GM19324 (cell line): ENCODE data around the gene AFDN.

Experiments
- ATAC-seq: cut with Tn5 transposase; IDR thresholded peaks from one replicate; pipeline ENCODE4 v1.9.1; 2021; ENCODE audit warnings: mild to moderate bottlenecking, moderate library complexity; ENCODE audit not compliant: unreplicated experiment, low FRiP score

Gene AFDN

DNA sequence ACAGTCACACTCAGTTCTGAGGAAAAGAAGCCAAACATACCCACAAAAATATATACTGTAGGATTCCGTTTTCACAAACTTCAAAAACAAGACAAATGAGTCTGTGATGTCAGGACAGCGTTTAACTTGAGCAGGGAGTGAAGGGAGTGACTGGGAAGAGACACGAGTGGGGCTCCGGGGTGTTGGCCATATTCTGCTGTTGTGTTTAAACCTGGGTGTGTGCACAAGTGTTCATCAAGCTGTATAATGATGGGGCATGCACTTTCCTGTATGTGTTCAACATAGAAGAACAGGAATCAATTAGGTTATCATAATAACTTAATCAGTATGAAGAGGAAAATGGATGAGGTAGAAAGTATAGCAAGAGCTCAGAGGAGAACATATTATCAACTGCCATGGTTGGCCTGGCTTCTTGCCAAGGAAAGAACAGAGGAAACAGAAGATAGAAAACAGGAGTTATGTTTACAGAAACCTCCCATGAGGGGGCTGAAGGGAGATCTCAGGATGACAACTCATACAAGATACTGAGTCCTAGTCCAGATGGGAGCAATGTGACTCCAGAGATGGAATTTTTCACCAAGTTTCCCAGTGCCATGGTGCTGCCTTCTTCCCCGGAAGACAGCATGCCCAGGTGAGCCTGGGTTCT is 15.1 kb upstream of the AFDN start:
- no peak for ATAC-seq

DNA sequence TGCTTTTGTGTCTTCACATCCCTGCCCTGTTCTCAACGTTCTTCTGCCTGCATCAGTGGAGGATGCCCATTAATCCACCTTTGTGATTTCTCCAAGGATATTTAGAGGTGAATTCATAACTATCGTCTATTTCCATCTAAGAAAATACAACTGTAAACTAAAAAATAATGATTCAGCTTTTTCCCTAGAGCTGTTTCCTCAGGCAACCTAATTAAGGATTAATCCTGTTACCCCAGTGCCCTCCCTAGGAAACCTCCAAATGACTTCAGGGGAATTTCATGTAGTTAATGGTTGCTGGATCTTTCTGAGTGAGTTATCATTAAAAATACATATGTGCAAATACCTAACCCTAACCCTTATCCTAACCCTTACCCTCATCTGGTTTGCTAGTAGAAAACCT is 14.6 kb upstream of the AFDN start:
- ATAC-seq = no peak

DNA sequence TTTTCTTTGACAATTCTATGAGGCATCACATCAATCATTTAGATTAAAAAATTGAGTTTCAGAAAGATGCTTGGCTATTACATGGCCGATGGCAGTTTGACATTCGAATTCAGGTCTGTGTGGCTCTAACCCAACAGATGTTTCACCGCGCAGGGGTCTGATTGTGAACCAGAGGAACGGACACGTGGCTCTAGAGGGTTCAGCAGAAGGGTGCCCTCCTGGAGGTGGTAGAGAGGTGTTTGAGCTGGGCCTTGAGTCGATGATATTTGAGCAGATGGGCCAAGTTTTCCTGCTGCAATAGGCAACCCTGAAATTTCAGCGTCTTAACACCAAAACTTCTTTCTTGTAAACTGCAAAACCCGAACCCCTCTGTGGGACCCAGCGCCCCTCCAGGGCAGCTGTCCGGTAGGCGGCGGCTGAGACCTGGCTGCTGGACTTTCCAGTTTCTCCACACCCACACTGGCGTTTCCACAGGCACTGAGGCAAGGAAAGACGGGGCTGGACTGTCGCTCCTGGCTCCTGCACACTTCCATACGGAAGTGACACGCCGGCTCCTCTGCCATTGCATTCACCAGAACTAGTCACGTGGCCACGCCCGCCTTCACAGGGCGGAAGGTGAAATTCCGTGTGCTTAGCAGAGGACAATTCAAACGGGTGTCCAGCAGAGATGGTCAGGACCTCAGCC is 11.3 kb upstream of the AFDN start:
- no peak for ATAC-seq

DNA sequence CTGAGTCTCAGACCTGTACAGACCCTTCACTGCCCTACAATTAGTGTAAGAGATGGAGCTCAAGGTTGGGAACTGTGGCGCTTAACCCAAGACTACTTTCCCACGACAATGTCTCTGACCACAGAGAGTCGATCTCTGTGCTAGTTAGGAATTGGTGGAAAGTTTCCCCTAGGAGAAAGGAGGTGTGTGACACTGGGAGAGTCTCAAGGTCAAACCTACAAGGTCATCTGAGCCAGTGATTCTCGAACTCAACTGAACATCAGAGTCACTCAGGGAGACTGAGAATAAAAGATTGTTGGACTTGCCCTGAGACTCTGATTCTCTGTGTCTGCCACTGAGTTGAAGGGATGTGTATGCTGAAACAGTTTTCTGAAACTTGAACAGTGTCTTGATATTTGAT is 9.7 kb upstream of the AFDN start:
- ATAC-seq = no peak

DNA sequence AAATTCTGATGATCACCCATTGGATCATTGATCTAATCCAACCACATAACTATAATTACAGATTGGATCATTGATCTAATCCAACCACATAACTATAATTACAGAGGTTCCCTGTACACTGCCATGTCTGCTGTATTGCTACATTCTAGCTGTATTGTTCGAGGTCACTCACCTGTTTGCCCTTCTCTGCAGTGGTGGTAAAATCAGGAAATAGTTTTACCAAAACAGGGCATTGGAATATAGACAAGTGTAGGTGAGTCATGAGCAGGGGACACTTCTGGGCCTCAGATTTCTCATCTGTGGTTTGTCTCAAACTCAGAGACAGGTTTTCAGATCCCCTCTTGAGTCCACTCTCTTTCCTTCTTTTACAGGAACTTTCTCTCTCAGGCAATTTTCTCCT is 9.0 kb upstream of the AFDN start:
- no peak for ATAC-seq

DNA sequence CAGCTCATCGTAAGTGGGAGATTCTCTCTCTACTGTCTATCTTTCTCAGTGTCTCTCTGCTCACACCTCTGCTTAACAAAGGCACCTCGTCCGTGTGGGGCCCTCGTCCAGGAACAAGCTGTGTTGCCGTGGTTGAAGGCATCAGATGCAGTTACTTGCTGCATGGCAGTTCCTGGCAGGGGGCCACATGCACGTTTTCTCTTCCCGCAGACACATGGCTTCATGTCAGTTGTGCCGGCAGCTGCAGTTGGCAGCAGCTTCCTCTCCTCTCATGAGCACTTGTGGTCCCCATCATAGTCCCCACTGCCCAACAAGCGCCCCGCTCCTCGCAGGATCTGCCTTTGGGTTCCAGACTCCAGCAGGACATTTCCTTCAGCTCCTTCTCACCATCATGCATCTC is 7.1 kb upstream of the AFDN start:
- no peak for ATAC-seq

DNA sequence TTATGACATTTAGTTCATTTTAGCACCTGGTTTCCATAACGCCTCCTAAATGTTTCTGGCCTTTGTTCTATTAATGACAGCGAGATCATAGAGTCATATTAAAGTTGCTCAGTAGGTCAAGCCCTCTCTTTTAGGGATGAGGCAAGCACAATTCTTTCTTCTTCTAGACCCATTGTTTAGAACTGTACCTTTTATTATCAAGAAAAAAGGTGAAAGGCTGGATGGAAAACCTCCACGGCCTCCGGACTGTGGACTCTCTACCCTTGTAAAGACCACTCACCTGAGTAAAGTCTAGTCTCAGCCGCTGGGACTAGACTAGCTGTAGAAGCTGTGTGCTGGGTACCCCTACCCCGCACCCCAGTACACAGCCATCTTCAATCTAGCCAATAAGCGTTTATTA is 6.0 kb upstream of the AFDN start:
- no peak for ATAC-seq

DNA sequence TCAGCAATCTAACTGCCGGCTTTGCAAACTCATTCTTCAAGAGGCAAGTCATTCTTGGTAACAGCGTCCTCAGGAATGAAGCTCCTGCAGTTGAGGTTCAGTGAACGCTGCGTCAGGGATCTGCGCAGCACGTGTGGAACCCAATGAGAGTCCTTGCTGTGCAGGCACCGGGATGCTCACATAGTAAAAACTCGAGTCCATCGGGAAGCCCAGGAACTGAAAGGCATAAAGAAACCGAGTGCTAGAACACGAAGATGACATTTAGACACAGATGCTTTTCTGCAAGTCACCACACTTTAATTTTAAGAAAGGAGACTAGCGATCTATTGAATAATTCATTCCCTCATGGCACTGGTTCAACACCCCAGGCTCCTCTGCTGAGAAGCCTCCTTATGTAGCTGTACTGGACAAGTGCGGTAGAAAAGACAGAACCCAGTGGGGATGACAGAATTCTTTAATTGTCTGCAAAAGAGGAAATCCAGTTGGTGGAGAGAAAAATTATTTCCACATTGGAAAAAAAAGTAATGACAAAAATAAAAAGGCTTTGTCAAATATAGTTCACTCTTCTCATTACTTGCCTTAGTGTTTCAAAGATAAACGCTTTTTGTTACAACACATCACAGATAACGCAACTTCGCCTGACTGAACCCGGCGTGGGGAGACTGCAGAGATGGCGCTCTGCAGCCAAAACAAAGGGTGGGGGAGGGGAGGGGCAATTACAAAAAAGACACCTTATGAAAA is 1.9 kb upstream of the AFDN start:
- no peak for ATAC-seq

DNA sequence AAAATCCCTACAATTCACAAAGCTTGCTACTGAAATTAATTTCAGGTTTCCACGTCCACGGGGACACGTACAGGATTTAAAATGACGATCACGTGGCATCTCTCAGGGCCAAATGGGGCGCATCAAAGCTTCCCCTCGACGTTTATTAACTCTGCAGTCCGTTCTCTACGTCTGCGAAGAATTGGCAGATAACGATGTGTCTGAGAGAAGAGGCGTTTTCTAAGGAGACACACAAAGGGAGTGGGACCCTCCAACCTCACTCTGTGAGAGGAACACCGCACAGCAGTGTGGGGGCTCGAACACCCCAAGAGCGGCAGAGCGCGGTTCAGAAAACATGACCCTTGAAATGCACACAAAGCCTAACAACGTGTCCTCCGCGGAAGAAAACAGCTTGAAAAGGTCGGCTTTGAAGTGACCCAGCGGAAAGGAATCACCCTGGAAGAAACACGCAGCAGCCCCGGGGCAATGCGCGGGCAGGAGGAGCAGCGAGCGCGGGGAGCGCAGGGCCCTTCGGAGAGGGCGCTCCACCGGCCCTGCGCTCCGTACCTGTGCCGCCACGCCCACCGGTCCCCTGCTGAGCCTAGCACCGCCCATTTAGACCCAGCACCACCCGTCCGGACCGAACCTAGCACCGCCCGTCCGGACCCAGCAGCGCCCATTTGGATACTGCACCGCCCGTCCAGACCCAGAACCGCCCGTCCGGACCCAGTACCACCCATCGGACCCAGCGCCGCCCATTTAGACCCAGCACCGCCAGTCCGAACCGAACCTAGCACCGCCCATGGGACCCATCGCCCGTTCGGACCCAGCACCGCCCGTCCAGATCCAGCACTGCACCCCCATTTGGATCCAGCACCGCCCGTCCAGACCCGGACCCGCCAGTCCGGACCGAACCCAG is 1.1 kb upstream of the AFDN start:
- ATAC-seq = peak; percentile 28

DNA sequence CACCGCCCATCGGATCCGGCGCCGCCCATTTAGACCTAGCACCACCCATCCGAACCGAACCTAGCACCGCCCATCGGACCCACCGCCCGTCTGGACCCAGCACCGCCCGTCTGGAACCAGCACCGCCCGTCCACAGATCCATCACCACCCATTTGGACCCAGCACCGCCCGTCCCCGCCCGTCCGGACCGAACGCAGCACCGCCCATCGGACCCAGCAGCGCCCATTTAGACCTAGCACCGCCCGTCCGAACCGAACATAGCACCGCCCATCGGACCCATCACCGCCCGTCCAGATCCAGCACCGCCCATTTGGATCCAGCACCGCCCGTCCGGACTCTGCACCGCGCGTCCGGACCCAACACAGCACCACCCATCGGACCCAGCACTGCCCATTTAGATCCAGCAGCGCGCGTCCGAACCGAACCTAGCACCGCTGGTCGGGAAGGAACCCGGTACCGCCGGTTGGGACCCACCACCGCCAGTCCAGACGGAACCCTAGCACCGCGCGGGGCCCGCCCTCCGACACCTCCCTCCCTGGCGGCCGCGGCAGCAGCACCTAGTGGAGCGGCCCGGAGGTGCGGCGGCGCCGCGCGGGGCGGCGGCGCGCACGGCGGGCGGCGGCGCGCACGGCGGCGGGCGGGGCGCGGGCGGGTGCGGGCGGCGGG is 348 bp upstream of the AFDN start:
- peak; percentile 73 for ATAC-seq

DNA sequence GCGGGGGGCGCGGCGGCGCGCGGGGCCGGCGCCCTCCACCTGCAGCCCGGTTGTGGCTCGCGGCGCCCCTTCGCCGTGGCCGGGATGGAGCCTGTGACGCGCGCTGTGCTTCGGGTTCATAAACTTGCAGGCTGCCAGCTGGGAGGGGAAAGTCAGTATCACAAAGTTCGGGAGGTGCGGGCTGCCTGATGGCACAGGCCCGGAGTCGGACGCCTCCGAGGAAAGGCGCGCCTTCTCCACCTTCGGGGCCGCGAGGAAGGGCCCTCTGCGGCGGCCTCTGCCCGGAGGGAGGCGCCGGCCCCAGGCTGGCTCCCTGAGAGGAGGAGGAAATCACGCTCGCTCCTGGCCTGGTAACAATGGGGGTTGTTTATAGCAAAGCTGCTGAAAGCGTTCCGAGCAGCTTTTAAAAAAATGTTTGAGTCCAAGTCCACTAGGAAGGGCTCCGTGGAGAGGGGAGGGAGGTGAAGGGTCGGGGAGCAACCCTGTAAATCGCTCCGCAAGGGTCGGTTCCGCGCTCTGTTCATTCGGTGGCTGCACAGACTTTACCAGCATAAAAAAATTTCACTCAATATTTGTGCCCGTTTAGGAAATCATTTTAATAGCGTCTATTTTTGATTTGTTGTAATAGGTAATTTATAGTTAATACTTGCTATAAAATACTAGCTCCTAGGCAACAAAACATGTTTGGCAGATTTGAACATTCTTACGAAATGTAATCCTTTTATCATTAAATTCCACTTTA is 1.0 kb downstream of the AFDN start:
- ATAC-seq = peak; percentile 36

DNA sequence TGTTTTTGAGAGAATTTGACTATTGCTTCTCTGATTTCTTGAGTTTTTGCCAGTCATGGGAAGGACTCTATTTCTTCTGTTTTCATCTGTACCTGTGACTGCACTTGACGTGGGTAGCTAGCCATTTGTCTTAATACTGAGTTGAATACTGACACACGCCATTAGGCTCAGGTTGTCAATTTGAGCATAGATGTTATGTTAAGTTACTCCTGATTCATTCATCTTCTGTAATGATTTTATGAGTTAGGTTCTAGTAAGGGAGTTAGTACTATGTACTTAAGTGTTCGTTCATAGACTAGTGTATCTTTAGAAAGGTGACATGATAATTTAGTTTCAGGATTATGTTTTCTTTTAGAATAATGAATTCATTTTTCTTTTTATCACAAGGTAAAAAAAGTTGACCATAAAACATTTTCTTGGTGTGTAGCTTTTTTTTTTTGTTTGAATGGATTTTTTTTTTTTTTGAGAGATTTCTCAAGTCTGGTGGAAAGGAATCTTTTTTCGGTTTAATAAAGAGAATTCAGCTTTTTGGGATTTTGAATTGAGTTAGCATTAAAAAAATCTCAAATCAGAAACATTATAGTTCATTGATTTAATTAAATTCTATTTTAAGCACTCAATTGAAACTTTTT is 1.7 kb downstream of the AFDN start:
- no peak for ATAC-seq

DNA sequence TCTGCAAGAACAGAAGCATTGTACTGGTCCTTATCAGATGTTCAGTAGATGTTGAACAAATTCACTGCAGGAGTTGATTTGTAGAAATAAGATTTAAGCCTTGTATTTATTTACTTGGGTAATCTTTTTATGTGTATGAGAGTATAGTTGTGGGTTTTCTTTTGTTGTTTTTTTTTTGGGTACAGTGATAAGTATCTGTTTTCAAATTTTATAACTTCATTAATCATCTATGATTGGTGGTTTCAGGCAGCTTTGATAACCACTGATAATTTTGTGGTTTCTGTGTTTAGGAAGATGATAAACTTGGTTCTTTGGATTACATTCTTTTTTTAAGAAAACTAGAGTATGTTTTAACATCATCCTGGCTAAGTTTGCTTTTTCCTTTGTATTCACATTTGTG is 2.8 kb downstream of the AFDN start:
- no peak for ATAC-seq

DNA sequence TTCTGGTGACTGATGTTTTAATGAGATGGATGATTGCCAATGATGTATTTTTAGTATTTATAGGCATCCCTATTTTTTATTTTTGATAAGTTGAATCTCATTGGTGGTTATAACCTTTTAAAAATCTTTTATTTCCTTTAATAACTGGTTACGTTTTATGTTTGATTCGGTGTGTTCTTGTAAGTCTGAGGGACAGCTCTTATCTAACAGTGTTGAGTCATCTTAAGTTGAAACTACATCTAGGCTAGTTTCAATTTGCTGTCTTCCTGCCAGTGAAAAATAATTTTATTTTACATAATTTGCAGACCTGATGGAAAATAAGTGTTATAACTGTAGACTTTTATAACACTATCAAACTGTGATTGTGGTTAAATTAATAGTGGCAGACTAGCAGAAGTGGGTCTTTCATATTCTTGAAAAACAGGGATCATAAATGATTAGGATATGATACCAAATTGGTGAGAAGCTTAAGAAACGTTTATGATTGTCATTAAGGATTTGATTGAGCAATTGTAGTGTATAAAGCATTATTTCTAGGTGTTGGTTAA is 4.6 kb downstream of the AFDN start:
- ATAC-seq = no peak

DNA sequence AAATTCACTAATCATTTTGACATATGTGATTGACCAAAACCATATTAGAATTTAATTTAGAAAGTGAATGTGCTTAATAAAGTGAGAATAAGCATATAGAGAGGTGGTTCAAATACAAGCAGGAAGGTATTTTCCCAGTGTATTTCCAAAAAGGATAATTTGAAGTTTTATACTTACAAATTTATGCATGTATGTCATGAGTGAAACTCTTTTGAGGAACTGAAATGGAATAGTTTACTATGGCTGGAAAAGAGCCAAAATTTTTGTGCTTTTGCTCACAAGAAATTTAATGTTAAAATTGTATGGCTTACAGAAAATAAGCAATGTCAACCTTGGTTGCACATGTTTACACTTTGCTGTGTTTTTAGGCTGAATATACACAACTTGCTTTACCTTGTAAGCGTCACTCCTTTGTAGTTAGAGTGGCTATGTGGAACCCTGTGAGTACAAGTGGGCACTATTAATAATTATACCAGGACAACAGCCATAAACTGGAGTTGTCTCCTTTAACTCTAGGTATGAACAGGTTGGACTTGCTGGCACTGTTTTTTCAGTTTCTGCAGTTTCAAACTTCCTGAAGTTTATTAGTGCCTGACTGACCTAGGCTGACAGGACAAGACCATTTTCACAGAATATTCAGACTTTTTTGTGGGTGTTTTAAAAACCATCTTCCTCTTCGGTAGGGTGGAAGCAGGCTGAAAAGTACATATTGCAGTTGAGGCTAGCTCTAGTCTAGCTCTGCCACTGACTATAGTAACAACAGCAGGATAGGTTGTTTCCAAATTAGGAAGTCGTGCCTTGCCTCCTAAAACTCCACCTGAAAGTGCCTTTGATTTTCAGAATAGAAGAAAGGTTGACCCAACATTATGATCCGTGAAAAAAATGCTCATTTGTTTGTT is 6.0 kb downstream of the AFDN start:
- no peak for ATAC-seq

DNA sequence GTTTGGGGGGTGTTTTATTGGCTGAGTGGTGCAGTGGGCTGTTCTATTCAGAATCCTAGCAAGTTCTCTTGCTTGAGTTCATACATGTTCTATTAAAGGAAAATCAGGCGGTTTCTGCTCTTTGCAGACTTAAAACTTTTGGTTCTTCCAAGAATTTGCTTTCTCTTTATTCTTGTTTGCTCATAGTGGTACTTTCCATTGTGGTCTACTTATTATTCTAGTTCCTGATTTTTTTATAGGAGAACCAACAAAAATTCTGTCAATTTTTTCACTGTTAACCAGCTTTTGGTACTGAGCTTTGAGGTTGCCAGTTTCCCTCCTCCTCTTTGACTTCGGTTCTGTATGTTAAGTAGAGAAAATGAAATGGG is 6.7 kb downstream of the AFDN start:
- no peak for ATAC-seq

DNA sequence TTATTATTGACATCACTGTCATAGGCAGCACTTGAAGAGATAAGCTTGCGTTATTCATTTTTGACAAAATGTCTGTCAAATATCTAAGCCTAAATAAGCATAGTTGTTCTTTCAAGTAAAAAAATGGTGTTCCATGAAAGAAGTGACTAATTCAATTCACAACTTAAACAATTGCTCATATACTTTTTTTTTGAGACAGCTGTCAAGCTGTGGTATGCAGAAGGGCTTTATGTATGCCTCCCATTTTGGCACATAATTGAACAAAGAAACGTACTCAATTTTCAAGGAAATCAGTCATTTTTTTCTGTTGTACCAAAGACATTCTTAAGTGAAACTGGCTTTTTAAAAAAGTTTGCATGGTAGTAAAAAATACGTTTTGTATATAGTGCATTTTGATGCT is 8.5 kb downstream of the AFDN start:
- no peak for ATAC-seq

DNA sequence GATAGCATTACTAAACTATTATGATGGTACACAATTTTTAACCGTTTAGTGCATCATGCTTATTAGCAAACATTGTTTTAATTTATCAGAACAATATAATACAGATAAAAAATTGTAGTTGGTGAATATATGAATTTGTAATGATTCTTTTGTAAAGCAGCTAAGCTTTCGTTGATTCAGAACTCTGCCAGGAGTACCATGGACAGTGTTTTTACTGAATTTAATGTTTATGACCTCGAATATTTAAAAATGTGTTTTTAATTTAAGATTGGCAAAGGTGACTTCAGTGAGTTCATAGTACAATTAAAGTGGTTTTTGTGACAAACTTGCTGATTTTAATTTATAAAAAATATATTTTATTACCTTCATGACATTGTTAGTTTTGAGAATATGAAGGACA is 10.0 kb downstream of the AFDN start:
- no peak for ATAC-seq
